ENCODE measurements around the gene CFAP210.

CFAP210 gene

DNA sequence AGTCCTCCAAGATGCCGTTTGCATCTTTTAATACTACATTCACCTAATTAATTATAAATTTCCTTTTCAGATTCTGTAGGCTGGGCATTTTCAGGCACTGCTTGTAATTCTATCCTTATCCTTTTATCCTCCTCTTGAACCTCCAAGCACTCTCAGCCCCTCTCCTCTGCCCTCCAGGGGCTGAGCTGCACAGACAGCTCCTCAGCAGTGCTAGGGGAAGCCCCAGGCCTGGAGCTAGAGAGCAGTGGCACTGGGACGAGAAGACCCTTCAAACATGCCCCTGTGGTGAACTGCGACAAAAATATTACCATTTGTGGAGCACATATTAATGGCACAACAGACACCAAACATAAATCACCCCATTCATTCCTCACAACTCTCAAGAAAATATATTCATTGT, 32.9 kb downstream of the CFAP210 start:
- no peak overlapping the region for H3K4ac ChIP-seq (ENCODE audit: low read depth in 1 of 2, low read length in 2 of 2)
- H3K79me1 ChIP-seq (replicated peaks; ENCODE audit: low read length, poor library complexity, severe bottlenecking): no peaks in the 10 kb centered on the region
- no peak overlapping the region for H3K18ac ChIP-seq (ENCODE audit: low read depth in 1 of 2, low read length in 2 of 2)
- no peak overlapping the region for H3K4me3 ChIP-seq (ENCODE audit: insufficient read depth in 1 of 2, low read depth in 1 of 2, low read length in 2 of 2)
- H3K23ac ChIP-seq (ENCODE audit: low read length in 2 of 2): no peak overlapping the region
- no peak overlapping the region for H2BK120ac ChIP-seq (ENCODE audit: low read depth, low read length)
- no peak overlapping the region for H4K8ac ChIP-seq (ENCODE audit: low read length)
- no peak overlapping the region for H4K91ac ChIP-seq (ENCODE audit: low read length)
- H3K27ac ChIP-seq (ENCODE audit: low read length, poor library complexity, severe bottlenecking): no peak overlapping the region
- H2AFZ ChIP-seq (ENCODE audit: low read depth, low read length): no peak overlapping the region
- 87% methylated on average over 3 of the region's 3 CpGs for WGBS
- H3K9me3 ChIP-seq (ENCODE audit: control insufficient read depth, low read length): no peaks in the 10 kb centered on the region
- no peaks in the 10 kb centered on the region for H3K36me3 ChIP-seq (ENCODE audit: control insufficient read depth in 1 of 2, insufficient read depth in 2 of 2, low read depth in 1 of 2, low read length in 2 of 2)
- no peak overlapping the region for H3K14ac ChIP-seq (ENCODE audit: low read length in 2 of 2)
- no peak overlapping the region for H2AK5ac ChIP-seq (ENCODE audit: low read length, severe bottlenecking)
- no peak overlapping the region for H3K4me2 ChIP-seq (ENCODE audit: low read length, poor library complexity, severe bottlenecking)
- no peak overlapping the region for H2BK15ac ChIP-seq (ENCODE audit: low read depth, poor library complexity, severe bottlenecking)
- no peak overlapping the region for H2BK5ac ChIP-seq (ENCODE audit: low read depth, low read length, poor library complexity, severe bottlenecking)
- peaks cover 0 to 5% of the 10 kb centered on the region in 2 experiments for H3K27me3 ChIP-seq (ENCODE audit: control insufficient read depth in 1 of 2, insufficient read depth in 1 of 2, low read length in 2 of 2)
- no peak overlapping the region for H2BK12ac ChIP-seq (ENCODE audit: low read length in 2 of 2)
- H3K4me1 ChIP-seq (ENCODE audit: control insufficient read depth, insufficient read depth, low read depth, low read length): no peaks in the 10 kb centered on the region
- no peak overlapping the region for H3K9ac ChIP-seq (ENCODE audit: low read length)
- DNase-seq: no peak

DNA sequence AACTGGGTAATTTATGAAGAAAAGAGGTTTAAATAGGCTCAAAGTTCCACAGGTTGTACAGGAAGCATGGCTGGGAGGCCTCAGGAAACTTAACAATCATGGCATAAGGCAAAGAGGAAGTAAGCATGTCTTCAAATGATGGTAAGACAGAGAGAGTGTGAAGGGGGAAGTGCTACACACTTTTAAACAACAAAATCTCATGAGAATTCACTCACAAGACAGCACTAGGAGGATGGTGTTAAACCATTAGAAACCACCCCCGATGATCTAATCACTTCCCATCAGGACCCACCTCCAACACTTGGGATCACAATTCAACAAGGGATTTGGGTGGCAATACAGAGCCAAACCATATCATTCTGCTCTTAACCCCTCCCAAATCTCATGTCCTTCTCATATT, 34.9 kb downstream of the CFAP210 start:
- Histone ChIP-seq H3K79me1 (replicated peaks; ENCODE audit: low read length, poor library complexity, severe bottlenecking) (no peaks in the 10 kb centered on the region), H3K27me3 (ENCODE audit: control insufficient read depth in 1 of 2, insufficient read depth in 1 of 2, low read length in 2 of 2) (no peaks in the 10 kb centered on the region), H2BK12ac (ENCODE audit: low read length in 2 of 2) (no peak overlapping the region), H3K27ac (ENCODE audit: low read length, poor library complexity, severe bottlenecking) (no peak overlapping the region), H3K4me1 (ENCODE audit: control insufficient read depth, insufficient read depth, low read depth, low read length) (no peaks in the 10 kb centered on the region), H3K9ac (ENCODE audit: low read length) (no peak overlapping the region), H3K18ac (ENCODE audit: low read depth in 1 of 2, low read length in 2 of 2) (no peak overlapping the region), H2BK15ac (ENCODE audit: low read depth, poor library complexity, severe bottlenecking) (no peak overlapping the region), H3K9me3 (ENCODE audit: control insufficient read depth, low read length) (no peaks in the 10 kb centered on the region), H2BK120ac (ENCODE audit: low read depth, low read length) (no peak overlapping the region), H2AFZ (ENCODE audit: low read depth, low read length) (no peak overlapping the region), H3K14ac (ENCODE audit: low read length in 2 of 2) (no peak overlapping the region), H3K23ac (ENCODE audit: low read length in 2 of 2) (no peak overlapping the region), H3K4me2 (ENCODE audit: low read length, poor library complexity, severe bottlenecking) (no peak overlapping the region), H3K4me3 (ENCODE audit: insufficient read depth in 1 of 2, low read depth in 1 of 2, low read length in 2 of 2) (no peak overlapping the region), H2AK5ac (ENCODE audit: low read length, severe bottlenecking) (no peak overlapping the region), H3K36me3 (ENCODE audit: control insufficient read depth in 1 of 2, insufficient read depth in 2 of 2, low read depth in 1 of 2, low read length in 2 of 2) (no peaks in the 10 kb centered on the region), H2BK5ac (ENCODE audit: low read depth, low read length, poor library complexity, severe bottlenecking) (no peak overlapping the region), H3K4ac (ENCODE audit: low read depth in 1 of 2, low read length in 2 of 2) (no peak overlapping the region), H4K8ac (ENCODE audit: low read length) (no peak overlapping the region), H4K91ac (ENCODE audit: low read length) (no peak overlapping the region)
- no peak for DNase-seq
- WGBS: 86% methylated on average over 1 of the region's 1 CpG

DNA sequence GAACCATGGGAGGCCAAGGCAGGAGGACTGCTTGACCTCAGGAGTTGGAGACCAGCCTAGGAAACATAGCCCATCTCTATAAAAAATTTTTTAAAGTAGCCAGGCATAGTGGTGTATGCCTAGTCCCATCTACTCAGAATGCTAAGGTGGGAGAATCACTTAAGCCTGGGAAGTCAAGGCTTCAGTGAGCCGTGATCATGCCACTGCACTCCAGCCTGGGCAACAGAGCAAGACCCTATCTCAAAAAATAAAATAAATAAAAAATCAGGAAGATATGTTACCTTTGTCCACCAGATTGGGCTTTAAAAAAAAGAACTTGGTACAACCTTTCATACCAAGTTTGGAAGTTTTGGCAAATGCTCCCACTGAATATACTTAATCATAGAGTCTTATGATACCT, 35.3 kb downstream of the CFAP210 start:
- Histone ChIP-seq H2AFZ (ENCODE audit: low read depth, low read length) (no peak overlapping the region), H3K27ac (ENCODE audit: low read length, poor library complexity, severe bottlenecking) (no peak overlapping the region), H2BK5ac (ENCODE audit: low read depth, low read length, poor library complexity, severe bottlenecking) (no peak overlapping the region), H3K23ac (ENCODE audit: low read length in 2 of 2) (no peak overlapping the region), H3K27me3 (ENCODE audit: control insufficient read depth in 1 of 2, insufficient read depth in 1 of 2, low read length in 2 of 2) (no peaks in the 10 kb centered on the region), H3K79me1 (replicated peaks; ENCODE audit: low read length, poor library complexity, severe bottlenecking) (no peaks in the 10 kb centered on the region), H2AK5ac (ENCODE audit: low read length, severe bottlenecking) (no peak overlapping the region), H3K4me3 (ENCODE audit: insufficient read depth in 1 of 2, low read depth in 1 of 2, low read length in 2 of 2) (no peak overlapping the region), H2BK12ac (ENCODE audit: low read length in 2 of 2) (no peak overlapping the region), H3K9me3 (ENCODE audit: control insufficient read depth, low read length) (no peaks in the 10 kb centered on the region), H4K91ac (ENCODE audit: low read length) (no peak overlapping the region), H3K36me3 (ENCODE audit: control insufficient read depth in 1 of 2, insufficient read depth in 2 of 2, low read depth in 1 of 2, low read length in 2 of 2) (no peaks in the 10 kb centered on the region), H2BK15ac (ENCODE audit: low read depth, poor library complexity, severe bottlenecking) (no peak overlapping the region), H3K14ac (ENCODE audit: low read length in 2 of 2) (no peak overlapping the region), H3K18ac (ENCODE audit: low read depth in 1 of 2, low read length in 2 of 2) (no peak overlapping the region), H4K8ac (ENCODE audit: low read length) (no peak overlapping the region), H2BK120ac (ENCODE audit: low read depth, low read length) (no peak overlapping the region), H3K4me2 (ENCODE audit: low read length, poor library complexity, severe bottlenecking) (no peak overlapping the region), H3K4ac (ENCODE audit: low read depth in 1 of 2, low read length in 2 of 2) (no peak overlapping the region), H3K4me1 (ENCODE audit: control insufficient read depth, insufficient read depth, low read depth, low read length) (no peaks in the 10 kb centered on the region), H3K9ac (ENCODE audit: low read length) (no peak overlapping the region)
- no CpG with 5 or more reads among the region's 1 CpG for WGBS
- DNase-seq: no peak

DNA sequence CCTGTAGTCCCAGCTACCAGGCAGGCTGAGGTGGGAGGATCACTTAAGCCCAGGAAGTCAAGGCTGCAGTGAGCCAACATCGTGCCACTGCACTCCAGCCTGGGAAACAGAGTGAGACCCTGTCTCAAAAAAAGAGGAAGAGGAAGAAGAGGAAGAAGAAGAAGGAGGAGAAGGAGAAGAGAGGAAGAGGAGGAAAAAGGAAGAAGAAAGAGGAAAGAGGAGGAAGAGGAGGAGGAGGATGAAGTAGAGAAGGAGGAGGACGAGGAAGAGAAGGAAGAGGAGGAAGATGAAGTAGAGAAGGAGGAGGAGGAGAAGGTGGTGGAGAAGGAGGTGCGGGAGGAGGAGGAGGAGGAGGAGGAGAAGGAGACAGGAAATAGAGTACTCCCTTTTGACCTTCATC, 38.0 kb downstream of the CFAP210 start:
- H3K4me2 ChIP-seq (ENCODE audit: low read length, poor library complexity, severe bottlenecking): no peak overlapping the region
- no peak overlapping the region for H4K91ac ChIP-seq (ENCODE audit: low read length)
- no peak overlapping the region for H2BK15ac ChIP-seq (ENCODE audit: low read depth, poor library complexity, severe bottlenecking)
- no peak for DNase-seq
- no peak overlapping the region for H3K18ac ChIP-seq (ENCODE audit: low read depth in 1 of 2, low read length in 2 of 2)
- 83% methylated on average over 3 of the region's 3 CpGs for WGBS
- H3K27ac ChIP-seq (ENCODE audit: low read length, poor library complexity, severe bottlenecking): no peak overlapping the region
- no peaks in the 10 kb centered on the region for H3K9me3 ChIP-seq (ENCODE audit: control insufficient read depth, low read length)
- no peak overlapping the region for H3K9ac ChIP-seq (ENCODE audit: low read length)
- H3K27me3 ChIP-seq (ENCODE audit: control insufficient read depth in 1 of 2, insufficient read depth in 1 of 2, low read length in 2 of 2): no peaks in the 10 kb centered on the region
- no peak overlapping the region for H2AK5ac ChIP-seq (ENCODE audit: low read length, severe bottlenecking)
- no peak overlapping the region for H2BK12ac ChIP-seq (ENCODE audit: low read length in 2 of 2)
- H3K4me1 ChIP-seq (ENCODE audit: control insufficient read depth, insufficient read depth, low read depth, low read length): no peaks in the 10 kb centered on the region
- no peaks in the 10 kb centered on the region for H3K36me3 ChIP-seq (ENCODE audit: control insufficient read depth in 1 of 2, insufficient read depth in 2 of 2, low read depth in 1 of 2, low read length in 2 of 2)
- no peak overlapping the region for H3K23ac ChIP-seq (ENCODE audit: low read length in 2 of 2)
- no peak overlapping the region for H3K4ac ChIP-seq (ENCODE audit: low read depth in 1 of 2, low read length in 2 of 2)
- no peak overlapping the region for H3K4me3 ChIP-seq (ENCODE audit: insufficient read depth in 1 of 2, low read depth in 1 of 2, low read length in 2 of 2)
- H2AFZ ChIP-seq (ENCODE audit: low read depth, low read length): no peak overlapping the region
- H4K8ac ChIP-seq (ENCODE audit: low read length): no peak overlapping the region
- no peak overlapping the region for H2BK5ac ChIP-seq (ENCODE audit: low read depth, low read length, poor library complexity, severe bottlenecking)
- H3K14ac ChIP-seq (ENCODE audit: low read length in 2 of 2): no peak overlapping the region
- no peaks in the 10 kb centered on the region for H3K79me1 ChIP-seq (replicated peaks; ENCODE audit: low read length, poor library complexity, severe bottlenecking)
- no peak overlapping the region for H2BK120ac ChIP-seq (ENCODE audit: low read depth, low read length)
